ENCODE results near the gene NCAN. TPM values are rescaled to one million over a fixed set of nuclear protein-coding genes. Genes with fewer than 3 reads are reported as not detected.

Gene NCAN
- polyA plus RNA-seq, 1 donor from 2014 or later: 52.1 TPM

DNA sequence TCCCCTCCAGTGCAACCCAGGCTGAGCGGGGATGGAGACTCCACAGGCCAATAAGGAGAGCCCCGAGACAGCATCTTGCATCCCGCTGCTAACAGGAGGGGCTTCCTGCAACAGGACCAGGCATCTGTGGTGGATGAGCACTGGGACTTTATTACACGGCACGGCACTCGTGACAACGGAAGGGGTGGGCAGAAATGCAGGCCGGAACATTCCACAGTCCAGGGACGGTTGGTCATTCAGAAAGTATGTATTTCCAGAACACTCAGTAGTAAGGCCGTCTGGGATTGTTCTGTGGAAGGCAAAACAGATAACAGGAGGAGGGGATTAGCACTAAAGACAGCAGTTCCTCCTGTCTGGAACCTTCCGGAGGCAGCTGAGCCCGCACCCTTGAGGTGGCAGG is 64.6 kb downstream of the NCAN start:
- TF ChIP-seq POLR2AphosphoS5 (IDR thresholded peaks at IDR 0.05) (no peak), CTCF (IDR thresholded peaks at IDR 0.05; ENCODE audit: poor library complexity, severe bottlenecking) (no peak), EP300 (conservative IDR thresholded peaks at IDR 0.05; ENCODE audit: poor library complexity, severe bottlenecking) (no peak), SMC3 (conservative IDR thresholded peaks at IDR 0.05; ENCODE audit: poor library complexity) (no peak), MXI1 (conservative IDR thresholded peaks at IDR 0.05; ENCODE audit: poor library complexity, severe bottlenecking) (no peak), RAD21 (conservative IDR thresholded peaks at IDR 0.05) (no peak), EZH2 (IDR thresholded peaks at IDR 0.05; ENCODE audit: borderline replicate concordance, insufficient read depth, low read length, poor library complexity, severe bottlenecking) (no peak), TAF1 (IDR thresholded peaks at IDR 0.05; ENCODE audit: low read depth) (no peak)
- TF ChIP-seq, protein P1, sequence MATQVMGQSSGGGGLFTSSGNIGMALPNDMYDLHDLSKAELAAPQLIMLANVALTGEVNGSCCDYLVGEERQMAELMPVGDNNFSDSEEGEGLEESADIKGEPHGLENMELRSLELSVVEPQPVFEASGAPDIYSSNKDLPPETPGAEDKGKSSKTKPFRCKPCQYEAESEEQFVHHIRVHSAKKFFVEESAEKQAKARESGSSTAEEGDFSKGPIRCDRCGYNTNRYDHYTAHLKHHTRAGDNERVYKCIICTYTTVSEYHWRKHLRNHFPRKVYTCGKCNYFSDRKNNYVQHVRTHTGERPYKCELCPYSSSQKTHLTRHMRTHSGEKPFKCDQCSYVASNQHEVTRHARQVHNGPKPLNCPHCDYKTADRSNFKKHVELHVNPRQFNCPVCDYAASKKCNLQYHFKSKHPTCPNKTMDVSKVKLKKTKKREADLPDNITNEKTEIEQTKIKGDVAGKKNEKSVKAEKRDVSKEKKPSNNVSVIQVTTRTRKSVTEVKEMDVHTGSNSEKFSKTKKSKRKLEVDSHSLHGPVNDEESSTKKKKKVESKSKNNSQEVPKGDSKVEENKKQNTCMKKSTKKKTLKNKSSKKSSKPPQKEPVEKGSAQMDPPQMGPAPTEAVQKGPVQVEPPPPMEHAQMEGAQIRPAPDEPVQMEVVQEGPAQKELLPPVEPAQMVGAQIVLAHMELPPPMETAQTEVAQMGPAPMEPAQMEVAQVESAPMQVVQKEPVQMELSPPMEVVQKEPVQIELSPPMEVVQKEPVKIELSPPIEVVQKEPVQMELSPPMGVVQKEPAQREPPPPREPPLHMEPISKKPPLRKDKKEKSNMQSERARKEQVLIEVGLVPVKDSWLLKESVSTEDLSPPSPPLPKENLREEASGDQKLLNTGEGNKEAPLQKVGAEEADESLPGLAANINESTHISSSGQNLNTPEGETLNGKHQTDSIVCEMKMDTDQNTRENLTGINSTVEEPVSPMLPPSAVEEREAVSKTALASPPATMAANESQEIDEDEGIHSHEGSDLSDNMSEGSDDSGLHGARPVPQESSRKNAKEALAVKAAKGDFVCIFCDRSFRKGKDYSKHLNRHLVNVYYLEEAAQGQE (IDR thresholded peaks at IDR 0.05; ENCODE audit: borderline replicate concordance): no peak
- Histone ChIP-seq H3K4me3 (ENCODE audit: low read length) (no peak overlapping the region), H2AFZ (ENCODE audit: low read depth, low read length) (no peak overlapping the region), H3K9ac (ENCODE audit: low read length) (no peak overlapping the region), H3K27me3 (ENCODE audit: insufficient read depth, low read depth, low read length) (no peaks in the 10 kb centered on the region), H3K27ac (ENCODE audit: low read length) (no peak overlapping the region), H3K79me2 (replicated peaks; ENCODE audit: insufficient read depth, low read length) (no peaks in the 10 kb centered on the region), H3F3A (ENCODE audit: insufficient read depth, low read length, poor library complexity, severe bottlenecking) (no peaks in the 10 kb centered on the region), H3K36me3 (ENCODE audit: insufficient read depth, low read length) (no peaks in the 10 kb centered on the region), H3K4me2 (ENCODE audit: low read length) (no peak overlapping the region), H4K20me1 (ENCODE audit: insufficient read depth) (no peaks in the 10 kb centered on the region), H3K9me2 (ENCODE audit: insufficient read depth, low read length) (no peaks in the 10 kb centered on the region), H3K9me3 (ENCODE audit: low read length) (no peaks in the 10 kb centered on the region)

DNA sequence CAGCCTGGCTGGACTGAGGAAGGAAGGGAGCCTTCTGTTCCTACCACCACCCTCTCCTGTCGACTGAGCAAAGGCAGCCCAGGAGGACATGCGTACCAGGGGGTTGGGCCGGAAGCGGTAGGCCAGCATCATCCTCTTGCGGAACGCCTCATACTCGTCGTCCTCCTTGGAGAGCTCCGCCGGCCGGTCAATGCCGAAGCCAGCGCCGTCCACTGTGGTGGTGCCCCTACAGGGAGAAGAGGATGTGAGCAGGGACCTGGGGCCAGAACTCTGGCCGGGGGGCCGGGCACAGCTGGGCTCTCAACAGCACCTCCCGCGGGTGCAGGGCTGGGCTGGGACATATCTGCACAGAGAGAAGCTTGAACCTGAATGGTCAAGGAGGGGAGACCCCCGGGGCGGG is 65.1 kb downstream of the NCAN start:
- Histone ChIP-seq H4K20me1 (ENCODE audit: insufficient read depth) (no peaks in the 10 kb centered on the region), H3K27ac (ENCODE audit: low read length) (no peak overlapping the region), H3K36me3 (ENCODE audit: insufficient read depth, low read length) (no peaks in the 10 kb centered on the region), H3K9me2 (ENCODE audit: insufficient read depth, low read length) (no peaks in the 10 kb centered on the region), H2AFZ (ENCODE audit: low read depth, low read length) (no peak overlapping the region), H3K79me2 (replicated peaks; ENCODE audit: insufficient read depth, low read length) (no peaks in the 10 kb centered on the region), H3F3A (ENCODE audit: insufficient read depth, low read length, poor library complexity, severe bottlenecking) (no peaks in the 10 kb centered on the region), H3K27me3 (ENCODE audit: insufficient read depth, low read depth, low read length) (no peaks in the 10 kb centered on the region), H3K9ac (ENCODE audit: low read length) (no peak overlapping the region), H3K9me3 (ENCODE audit: low read length) (no peaks in the 10 kb centered on the region), H3K4me2 (ENCODE audit: low read length) (no peak overlapping the region), H3K4me3 (ENCODE audit: low read length) (no peak overlapping the region)
- TF ChIP-seq, protein P1 (IDR thresholded peaks at IDR 0.05; ENCODE audit: borderline replicate concordance): no peak
- no peak for TF ChIP-seq MXI1 (conservative IDR thresholded peaks at IDR 0.05; ENCODE audit: poor library complexity, severe bottlenecking)
- TF ChIP-seq EZH2 (IDR thresholded peaks at IDR 0.05; ENCODE audit: borderline replicate concordance, insufficient read depth, low read length, poor library complexity, severe bottlenecking): no peak
- TF ChIP-seq SMC3 (conservative IDR thresholded peaks at IDR 0.05; ENCODE audit: poor library complexity): no peak

All from neural cell (in vitro differentiated cells).